ENCODE results near the gene GFY. TPM values are rescaled to one million over a fixed set of nuclear protein-coding genes. Genes with fewer than 3 reads are reported as not detected.
A peak's percentile ranks its signal among the peaks of the same experiment; 100 is the strongest.

GFY gene
- total RNA-seq, 1 donor, result not detected

GRCh38 chr19:49415102-49415809 is 9.9 kb upstream of the GFY start:
- peak; percentile 28 for DNase-seq (ENCODE audit: low read depth)

DNA sequence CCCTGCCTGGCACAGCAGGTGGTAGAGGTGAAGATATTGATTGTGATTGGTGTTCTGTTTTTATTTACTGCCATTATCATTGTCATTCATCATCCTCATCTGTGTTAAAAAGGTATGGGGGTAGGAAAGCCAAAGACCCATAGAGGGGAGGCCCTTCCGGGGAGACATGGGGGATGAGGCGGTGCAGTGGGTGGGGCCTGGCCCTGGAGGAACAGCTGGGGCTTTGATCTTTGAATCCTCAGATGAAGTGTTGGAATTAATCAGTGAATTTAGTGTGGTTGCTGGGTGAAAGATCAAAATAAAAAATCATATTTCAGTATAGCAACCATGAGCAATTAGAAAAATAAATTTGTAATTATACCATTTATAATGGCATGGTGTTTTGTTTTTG is 9.4 kb upstream of the GFY start:
- TF ChIP-seq, protein P1, sequence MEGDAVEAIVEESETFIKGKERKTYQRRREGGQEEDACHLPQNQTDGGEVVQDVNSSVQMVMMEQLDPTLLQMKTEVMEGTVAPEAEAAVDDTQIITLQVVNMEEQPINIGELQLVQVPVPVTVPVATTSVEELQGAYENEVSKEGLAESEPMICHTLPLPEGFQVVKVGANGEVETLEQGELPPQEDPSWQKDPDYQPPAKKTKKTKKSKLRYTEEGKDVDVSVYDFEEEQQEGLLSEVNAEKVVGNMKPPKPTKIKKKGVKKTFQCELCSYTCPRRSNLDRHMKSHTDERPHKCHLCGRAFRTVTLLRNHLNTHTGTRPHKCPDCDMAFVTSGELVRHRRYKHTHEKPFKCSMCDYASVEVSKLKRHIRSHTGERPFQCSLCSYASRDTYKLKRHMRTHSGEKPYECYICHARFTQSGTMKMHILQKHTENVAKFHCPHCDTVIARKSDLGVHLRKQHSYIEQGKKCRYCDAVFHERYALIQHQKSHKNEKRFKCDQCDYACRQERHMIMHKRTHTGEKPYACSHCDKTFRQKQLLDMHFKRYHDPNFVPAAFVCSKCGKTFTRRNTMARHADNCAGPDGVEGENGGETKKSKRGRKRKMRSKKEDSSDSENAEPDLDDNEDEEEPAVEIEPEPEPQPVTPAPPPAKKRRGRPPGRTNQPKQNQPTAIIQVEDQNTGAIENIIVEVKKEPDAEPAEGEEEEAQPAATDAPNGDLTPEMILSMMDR (IDR thresholded peaks at IDR 0.05; ENCODE audit: insufficient read depth, low read depth, low read length), result no peak
- no peak overlapping the region for H3K4me3 ChIP-seq (ENCODE audit: low read depth, low read length)
- DNase-seq (ENCODE audit: low read depth), result no peak

More at GRCh38 chr19:49415102-49415809, 9.9 kb upstream of the GFY start:
- TF ChIP-seq, protein P1 (IDR thresholded peaks at IDR 0.05; ENCODE audit: insufficient read depth, low read depth, low read length), result no peak
- no peak overlapping the region for H3K4me3 ChIP-seq (ENCODE audit: low read depth, low read length)

GRCh38 chr19:49417088-49417487 is 8.1 kb upstream of the GFY start:
- TF ChIP-seq, protein P1 (IDR thresholded peaks at IDR 0.05; ENCODE audit: insufficient read depth, low read depth, low read length), result no peak
- no peak overlapping the region for H3K4me3 ChIP-seq (ENCODE audit: low read depth, low read length)
- DNase-seq (ENCODE audit: low read depth), result no peak

- TF ChIP-seq, protein P1 (IDR thresholded peaks at IDR 0.05; ENCODE audit: insufficient read depth, low read depth, low read length), result no peak
- no peak for DNase-seq (ENCODE audit: low read depth)
- H3K4me3 ChIP-seq (ENCODE audit: low read depth, low read length), result no peak overlapping the region
Observed at GRCh38 chr19:49418511-49418910, 6.7 kb upstream of the GFY start.

DNA sequence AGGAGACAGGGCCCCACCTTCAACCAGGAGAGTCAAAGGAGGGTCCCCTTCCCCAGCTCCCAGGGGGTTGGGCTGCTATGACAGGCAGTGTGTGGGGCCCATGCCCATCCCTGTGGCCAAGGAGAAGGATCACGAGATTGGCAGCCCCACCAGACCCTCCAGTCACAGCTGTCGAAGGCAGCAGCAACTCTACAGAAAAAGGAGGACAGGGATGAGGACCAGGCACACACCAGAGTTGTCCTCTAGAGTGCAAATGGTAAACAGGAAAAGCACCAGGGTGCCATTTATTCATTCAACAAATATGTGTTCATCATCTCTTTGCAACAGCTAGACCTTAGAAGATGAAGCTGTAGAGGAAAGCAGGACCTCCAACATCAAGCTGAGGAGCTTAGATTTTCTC is 6.0 kb upstream of the GFY start:
- TF ChIP-seq, protein P1 (IDR thresholded peaks at IDR 0.05; ENCODE audit: insufficient read depth, low read depth, low read length), result no peak
- DNase-seq (ENCODE audit: low read depth), result no peak
- H3K4me3 ChIP-seq (ENCODE audit: low read depth, low read length), result no peak overlapping the region

DNA sequence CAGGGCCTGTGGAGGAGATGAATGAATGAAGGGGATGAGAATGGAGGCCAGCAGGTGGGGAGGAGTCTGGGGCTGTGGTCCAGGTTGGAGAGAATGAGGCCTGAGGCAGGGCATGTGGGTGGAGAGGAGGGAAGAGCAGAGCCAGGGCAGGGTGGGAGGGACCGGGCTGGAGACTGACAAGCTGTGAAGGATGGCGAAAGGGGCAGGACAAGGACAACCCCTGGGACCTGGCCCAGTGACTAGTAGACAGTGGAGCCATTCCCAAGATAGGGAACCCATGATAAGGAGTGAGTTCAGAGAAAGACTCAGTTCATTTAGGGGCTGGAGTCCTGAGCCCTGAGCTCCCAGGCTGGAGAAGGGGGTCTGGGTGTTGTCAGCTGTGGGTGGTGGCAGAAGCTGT is 5.0 kb upstream of the GFY start:
- TF ChIP-seq, protein P1 (IDR thresholded peaks at IDR 0.05; ENCODE audit: insufficient read depth, low read depth, low read length), result no peak
- H3K4me3 ChIP-seq (ENCODE audit: low read depth, low read length), result no peak overlapping the region
- no peak for DNase-seq (ENCODE audit: low read depth)

All from fibroblast of villous mesenchyme (primary cell).